Gastroesophageal sphincter (tissue), 2 donors: ENCODE results near the gene BTBD2.

Experiments
- POLR2A ChIP-seq, 2 donors: fragments of 450-650 bp; IDR thresholded peaks; one replicate each; pipeline ENCODE4 v1.6.1; 2017; ENCODE audit warnings: antibody characterized with exemption in 2 of 2, mild to moderate bottlenecking in 2 of 2, moderate library complexity in 1 of 2
- POLR2AphosphoS5 ChIP-seq: sonication (generic); formaldehyde crosslinking; IDR thresholded peaks from one replicate; pipeline ENCODE4 v1.6.1; 2017; ENCODE audit warnings: antibody characterized with exemption

DNA sequence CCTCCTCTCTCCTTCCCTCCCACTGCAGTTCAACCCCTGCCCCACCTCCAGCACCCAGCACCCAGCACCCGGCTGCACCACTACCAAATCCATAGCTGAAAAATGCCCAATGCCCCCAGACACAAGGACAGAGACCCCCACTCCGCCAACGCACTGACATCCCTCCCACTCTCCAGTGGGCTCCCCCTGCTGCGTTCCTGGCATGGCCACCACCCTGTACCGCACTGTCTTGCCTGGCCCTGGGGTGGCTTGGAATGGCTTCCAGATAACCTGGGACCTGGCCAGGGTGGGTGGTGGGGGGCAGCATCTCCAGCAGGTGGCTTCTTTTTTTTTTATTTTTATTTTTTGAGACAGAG, 41.3 kb upstream of the BTBD2 start:
- TF ChIP-seq POLR2A (IDR thresholded peaks at IDR 0.05) (no peak), POLR2AphosphoS5 (no peak)
